Measurements from ENCODE around the gene TPP1. TPM values are rescaled to one million over a fixed set of nuclear protein-coding genes. Genes with fewer than 3 reads are reported as not detected.

The TPP1 gene
- total RNA-seq, 4 donors from 2014 or later: 45.6 to 81.3 (median 58.0) TPM

DNA sequence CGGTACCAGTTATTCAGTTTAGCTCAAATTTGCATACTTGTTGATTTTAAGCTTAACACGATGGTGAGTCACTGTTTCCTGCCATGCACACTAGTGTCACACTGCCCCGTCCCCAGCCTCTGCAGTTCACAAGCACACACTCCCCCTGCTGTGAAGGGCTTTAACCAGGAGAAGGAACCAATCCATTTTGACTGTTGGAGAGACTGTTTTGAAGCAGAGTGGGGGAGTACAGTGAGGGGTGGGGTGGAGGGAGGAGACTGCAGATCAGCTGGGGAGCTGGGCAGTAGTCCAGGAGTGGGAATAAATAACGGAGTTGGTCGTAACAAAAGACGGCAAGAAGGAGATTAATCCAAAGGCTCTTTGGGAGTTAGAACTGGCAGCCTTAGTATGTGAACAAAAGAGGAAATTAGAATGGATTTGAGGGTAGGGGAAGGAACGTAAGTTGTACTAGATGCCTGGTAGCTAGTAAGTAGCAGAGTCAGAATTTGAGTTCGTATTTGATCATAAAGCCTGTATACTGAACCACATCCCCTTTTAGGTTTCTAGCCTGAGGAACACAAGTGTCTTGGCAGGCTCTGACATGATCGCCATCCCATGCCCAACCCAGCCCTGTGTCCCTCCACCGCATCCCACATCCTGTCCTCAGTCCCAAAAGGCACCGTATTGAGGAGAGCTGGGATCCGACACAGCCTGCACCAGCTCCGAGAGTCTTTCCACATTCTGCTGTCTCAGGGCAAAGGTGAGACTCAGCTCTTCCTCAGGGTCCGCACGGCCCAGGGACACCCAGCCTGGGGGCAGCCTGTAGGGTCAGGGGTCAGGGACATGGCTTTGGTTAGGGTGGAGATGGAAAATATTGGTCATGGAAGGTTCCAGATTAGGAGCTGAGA lies 862 bp downstream of the TPP1 start:
- WGBS, 2 donors: 11 to 14% methylated on average over 15 of the region's 15 CpGs
- peaks cover 0 to 35% (median 9%) of the 10 kb centered on the region in 3 donors for H3K36me3 ChIP-seq
- DNase-seq (ENCODE audit: low spot score in 2 of 2): peak in 1 of 2 donors; percentile 40
- peaks cover 0 to 28% (median 7%) of the 10 kb centered on the region in 4 donors for H3K4me1 ChIP-seq
- peak overlapping the region; percentile 87 to 95 (median 92) for H3K27ac ChIP-seq
- no peaks in the 10 kb centered on the region for H3K27me3 ChIP-seq
- TF ChIP-seq EP300 (IDR thresholded peaks at IDR 0.05) (peak in 1 of 2 donors; percentile 33), POLR2A (IDR thresholded peaks at IDR 0.05) (no peak)
- H3K9me3 ChIP-seq: no peaks in the 10 kb centered on the region
- peak overlapping the region; percentile 68 to 86 (median 75) for H3K4me3 ChIP-seq

DNA sequence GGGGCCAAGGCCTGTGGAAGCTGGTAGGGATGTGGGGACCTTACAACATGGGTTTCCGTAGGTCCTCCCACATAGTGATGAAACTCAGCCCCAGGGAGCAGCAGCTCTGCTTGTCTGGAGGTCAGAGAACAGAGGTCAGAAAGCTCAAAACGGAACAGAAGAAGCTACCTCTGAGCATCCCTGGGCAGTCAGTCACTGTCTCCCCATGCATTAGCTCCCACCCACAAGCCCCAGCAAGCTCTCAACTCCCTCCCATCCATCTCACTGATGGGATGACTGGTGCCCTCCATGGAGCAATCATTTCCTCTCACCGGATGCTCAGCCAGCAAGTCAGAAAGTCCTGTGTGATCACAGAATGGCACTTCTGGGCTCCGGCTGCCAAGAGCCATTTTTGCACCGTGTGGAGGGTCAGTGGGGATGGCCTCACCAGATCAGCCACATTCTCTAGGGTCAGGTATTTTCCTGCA lies 1.9 kb downstream of the TPP1 start:
- H3K4me1 ChIP-seq: peaks cover 0 to 37% (median 10%) of the 10 kb centered on the region in 4 donors
- no peak for TF ChIP-seq POLR2A (IDR thresholded peaks at IDR 0.05)
- no peak for TF ChIP-seq CTCF (IDR thresholded peaks at IDR 0.05)
- TF ChIP-seq EP300 (IDR thresholded peaks at IDR 0.05): no peak
- peaks cover 0 to 35% (median 9%) of the 10 kb centered on the region in 3 donors for H3K36me3 ChIP-seq
- no peaks in the 10 kb centered on the region for H3K9me3 ChIP-seq
- H3K27ac ChIP-seq: peak overlapping the region in 2 of 4 donors; percentile 93 to 95
- WGBS, 2 donors: 76 to 83% methylated on average over 5 of the region's 5 CpGs
- no peak for DNase-seq (ENCODE audit: low spot score in 2 of 2)
- H3K27me3 ChIP-seq: no peaks in the 10 kb centered on the region
- peak overlapping the region in 1 of 4 donors; percentile 86 for H3K4me3 ChIP-seq

- no peaks in the 10 kb centered on the region for H3K27me3 ChIP-seq
- 94 to 95% methylated on average over 14 of the region's 14 CpGs for WGBS, 2 donors
- H3K9me3 ChIP-seq: no peaks in the 10 kb centered on the region
- DNase-seq (ENCODE audit: low spot score in 2 of 2): no peak
- H3K27ac ChIP-seq: no peak overlapping the region
- H3K4me1 ChIP-seq: peaks cover 0 to 37% (median 10%) of the 10 kb centered on the region in 4 donors
- H3K4me3 ChIP-seq: no peak overlapping the region
- TF ChIP-seq CTCF (IDR thresholded peaks at IDR 0.05) (no peak), POLR2A (IDR thresholded peaks at IDR 0.05) (no peak), EP300 (IDR thresholded peaks at IDR 0.05) (no peak)
- H3K36me3 ChIP-seq: peaks cover 0 to 35% (median 9%) of the 10 kb centered on the region in 3 donors
These were observed 2.5 kb downstream of the TPP1 start for GRCh38 chr11:6616596-6617250.

DNA sequence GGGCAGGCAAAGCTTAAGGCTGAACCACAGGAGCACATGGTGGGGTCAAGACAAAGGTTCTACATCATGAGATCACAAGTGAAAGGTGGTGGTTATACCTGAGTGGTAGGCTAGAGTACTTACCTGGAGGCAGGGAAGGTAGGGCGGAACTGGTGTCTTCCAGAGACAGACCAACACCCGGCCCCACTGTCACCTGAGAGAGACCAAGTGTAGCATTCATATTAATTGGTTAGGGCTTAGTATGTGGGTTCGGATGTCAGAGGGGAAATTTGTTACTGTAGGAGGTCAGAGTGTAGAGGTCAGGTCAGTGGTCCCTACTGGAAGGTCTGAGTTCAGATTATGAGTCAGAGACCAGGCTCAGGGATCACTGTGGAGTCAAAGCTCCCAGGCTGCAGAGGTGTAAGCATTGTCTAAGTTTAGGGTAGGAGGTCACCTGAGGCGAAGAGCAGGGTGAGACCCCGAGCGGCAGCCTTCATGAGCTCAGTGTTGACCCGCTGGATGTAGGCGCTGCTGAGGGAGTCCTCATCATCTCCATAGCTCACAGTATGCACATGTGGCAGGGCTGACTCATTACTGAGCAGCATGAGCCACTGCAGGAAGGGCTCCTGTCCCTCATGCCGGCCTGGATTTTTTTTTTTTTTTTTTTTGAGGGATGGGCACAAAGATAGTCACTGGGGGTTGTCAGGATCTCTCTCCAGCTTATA lies 3.2 kb downstream of the TPP1 start:
- WGBS, 2 donors: 93 to 95% methylated on average over 9 of the region's 9 CpGs
- no peaks in the 10 kb centered on the region for H3K9me3 ChIP-seq
- H3K27me3 ChIP-seq: no peaks in the 10 kb centered on the region
- TF ChIP-seq POLR2A (IDR thresholded peaks at IDR 0.05) (no peak), CTCF (IDR thresholded peaks at IDR 0.05) (no peak), EP300 (IDR thresholded peaks at IDR 0.05) (no peak)
- H3K27ac ChIP-seq: no peak overlapping the region
- no peak overlapping the region for H3K4me3 ChIP-seq
- H3K36me3 ChIP-seq: peaks cover 0 to 39% (median 9%) of the 10 kb centered on the region in 3 donors
- peaks cover 0 to 43% (median 15%) of the 10 kb centered on the region in 4 donors for H3K4me1 ChIP-seq
- DNase-seq (ENCODE audit: low spot score in 2 of 2): no peak

DNA sequence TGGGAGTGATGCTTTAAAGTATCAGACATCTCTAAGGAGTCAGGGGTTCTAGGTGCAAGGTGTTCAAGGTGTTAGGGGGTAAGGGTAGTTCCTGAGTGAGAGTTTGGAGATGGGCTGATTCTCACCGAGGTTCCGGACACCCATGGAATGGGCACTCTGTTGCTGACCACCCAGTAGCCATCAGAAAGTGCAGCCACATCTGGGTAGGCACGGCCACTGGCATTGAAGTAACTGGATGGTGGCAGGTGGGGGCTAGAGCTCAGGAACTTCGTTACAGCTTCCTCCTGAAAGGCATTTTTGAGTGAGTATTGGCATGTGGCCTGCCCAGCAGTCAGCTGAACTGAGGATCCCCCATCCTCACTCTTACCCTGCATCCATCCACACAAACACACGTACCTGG lies 4.2 kb downstream of the TPP1 start:
- Histone ChIP-seq H3K4me1 (peaks cover 0 to 49% (median 19%) of the 10 kb centered on the region in 4 donors), H3K27ac (no peak overlapping the region), H3K9me3 (no peaks in the 10 kb centered on the region), H3K4me3 (no peak overlapping the region), H3K36me3 (peaks cover 0 to 49% (median 12%) of the 10 kb centered on the region in 3 donors), H3K27me3 (no peaks in the 10 kb centered on the region)
- 92 to 98% methylated on average over 4 to 5 of the region's 5 CpGs for WGBS, 2 donors
- no peak for DNase-seq (ENCODE audit: low spot score in 2 of 2)
- TF ChIP-seq POLR2A (IDR thresholded peaks at IDR 0.05) (no peak), EP300 (IDR thresholded peaks at IDR 0.05) (no peak), CTCF (IDR thresholded peaks at IDR 0.05) (no peak)
